HepG2 (cell line): ENCODE data around the gene SQOR. TPM values are rescaled to one million over a fixed set of nuclear protein-coding genes. Genes with fewer than 3 reads are reported as not detected.

Experiments
- ATAC-seq: fragments of 200-7000 bp; cut with Tn5 transposase; 3 replicates; pipeline ENCODE4 v1.9.1; 2020; ENCODE audit warnings: mild to moderate bottlenecking, moderate library complexity
- BruUV-seq: library from RNA; stranded (reverse); fragments of 400-500 nt; replicated peaks from 2 replicates; lab custom pipeline; 2021; lab: Mats Ljungman, UMichigan
- CTCF ChIA-PET: fragments of 300-600 bp; formaldehyde crosslinking; extraction: SDS; loops from one replicate; lab custom pipeline; 2021; ENCODE audit warnings: low total read pairs, inconsistent platforms, low intra/inter-chr PET ratio; lab: Yijun Ruan, JAX
- POLR2A ChIA-PET: fragments of 350-600 bp; sonication (Branson Sonifier 250); formaldehyde crosslinking; loops from one replicate; lab custom pipeline; 2020; ENCODE audit warnings: antibody characterized with exemption, inconsistent platforms; lab: Yijun Ruan, JAX
- DNase-seq: peaks from one replicate; pipeline ENCODE4 v3.0.0-alpha.2; 2015; ENCODE audit warnings: low spot score
- FAIRE-seq: peaks from 3 replicates; lab custom pipeline; 2011; peaks lifted over from hg19 to GRCh38; lab: Jason Lieb, UNC
- H2AFZ ChIP-seq: one replicate; pipeline ENCODE4 v1.6.1; 2011; ENCODE audit warnings: low read length, inconsistent platforms
- H3K27ac ChIP-seq: fragments of 300-600 bp; 3 replicates; pipeline ENCODE4 v1.8.0; 2011; ENCODE audit warnings: mixed run types, mild to moderate bottlenecking, mixed read lengths, low read length, inconsistent platforms; ENCODE audit not compliant: insufficient read depth; ENCODE audit errors: extremely low read length
- H3K27me3 ChIP-seq, 2 experiments: fragments of 200-600 bp in 1 of 2; 2 replicates in 1 of 2; 3 replicates in 1 of 2; pipeline versions ENCODE4 v1.6.0 to v1.8.0; 2011; ENCODE audit warnings: low read length in 2 of 2, mild to moderate bottlenecking in 2 of 2, moderate library complexity in 2 of 2, inconsistent platforms in 1 of 2; ENCODE audit not compliant: insufficient read depth in 2 of 2, control insufficient read depth in 1 of 2
- H3K36me3 ChIP-seq, 2 experiments: fragments of 200-600 bp in 1 of 2; replicated peaks in 1 of 2; 2 replicates in 1 of 2; 3 replicates in 1 of 2; pipeline versions ENCODE4 v1.5.1 to v1.8.0; 2011; ENCODE audit warnings: low read length in 2 of 2, inconsistent platforms in 1 of 2; ENCODE audit not compliant: insufficient read depth in 2 of 2, control insufficient read depth in 1 of 2
- H3K4me1 ChIP-seq: 2 replicates; pipeline ENCODE4 v1.5.1; 2012; ENCODE audit warnings: low read length, inconsistent platforms; ENCODE audit not compliant: insufficient read depth
- H3K4me2 ChIP-seq: 2 replicates; pipeline ENCODE4 v1.6.0; 2011; ENCODE audit warnings: low read depth, low read length, inconsistent platforms
- H3K4me3 ChIP-seq, 3 experiments: fragments of 200-600 bp in 1 of 3; sonication (generic), shearing (Covaris generic) in 1 of 3; replicated peaks in 1 of 3; 2 replicates each; pipeline ENCODE4 v1.5.1; 2011 to 2016; ENCODE audit warnings: low read length in 3 of 3, inconsistent platforms in 2 of 3, low read depth in 2 of 3, mild to moderate bottlenecking in 2 of 3, control low read depth in 1 of 3, mixed read lengths in 1 of 3; ENCODE audit not compliant: insufficient read depth in 1 of 3
- H3K79me2 ChIP-seq: one replicate; pipeline ENCODE4 v1.6.1; 2011; ENCODE audit warnings: low read length, inconsistent platforms; ENCODE audit not compliant: insufficient read depth
- H3K9ac ChIP-seq: 2 replicates; pipeline ENCODE4 v1.6.0; 2011; ENCODE audit warnings: mild to moderate bottlenecking, low read depth, low read length, inconsistent platforms; ENCODE audit not compliant: insufficient read depth
- H3K9me3 ChIP-seq: 2 replicates; pipeline ENCODE4 v1.5.1; 2012; ENCODE audit warnings: mild to moderate bottlenecking, low read length
- H4K20me1 ChIP-seq: 2 replicates; pipeline ENCODE4 v1.6.0; 2011; ENCODE audit warnings: inconsistent platforms, mild to moderate bottlenecking, low read length, moderate library complexity; ENCODE audit not compliant: insufficient read depth
- CREB1 ChIP-seq, 2 experiments: fragments of 450-650 bp in 1 of 2; IDR thresholded peaks; 2 replicates each; pipeline ENCODE4 v1.6.1; 2016 to 2017; ENCODE audit warnings: control low read depth in 1 of 2, mild to moderate bottlenecking in 1 of 2, missing compliant biosample characterization in 1 of 2, missing genetic modification characterization in 1 of 2
- ELF4 ChIP-seq: sonication (generic); formaldehyde crosslinking; IDR thresholded peaks from 2 replicates; pipeline ENCODE4 v1.5.0; 2020; ENCODE audit warnings: missing genetic modification reagents, mild to moderate bottlenecking, moderate library complexity, borderline replicate concordance
- FLYWCH1 ChIP-seq: sonication (generic); formaldehyde crosslinking; IDR thresholded peaks from 2 replicates; pipeline ENCODE4 v1.8.1; 2023; ENCODE audit warnings: mild to moderate bottlenecking, missing genetic modification reagents
- HMG20B ChIP-seq: conservative IDR thresholded peaks from 2 replicates; pipeline ENCODE4 v1.6.1; 2016; ENCODE audit warnings: missing genetic modification reagents, missing compliant biosample characterization
- KLF15 ChIP-seq: sonication (generic); formaldehyde crosslinking; IDR thresholded peaks from 2 replicates; pipeline ENCODE4 v1.8.1; 2023; ENCODE audit warnings: borderline replicate concordance, mild to moderate bottlenecking, inconsistent platforms, missing genetic modification reagents, mixed read lengths
- MAZ ChIP-seq, 2 experiments: sonication (generic) in 1 of 2; formaldehyde crosslinking in 1 of 2; IDR thresholded peaks; 2 replicates each; pipeline versions ENCODE4 v1.5.0 to v1.6.1; 2012 to 2020; ENCODE audit warnings: low read depth in 2 of 2, mild to moderate bottlenecking in 2 of 2, borderline replicate concordance in 1 of 2, improper control_type of control experiment in 1 of 2, low read length in 1 of 2, missing genetic modification reagents in 1 of 2, moderate library complexity in 1 of 2
- MEF2D ChIP-seq: sonication (generic); formaldehyde crosslinking; IDR thresholded peaks from 2 replicates; pipeline ENCODE4 v1.5.1; 2020; ENCODE audit warnings: mild to moderate bottlenecking, missing genetic modification reagents
- NR1H2 ChIP-seq: sonication (generic); formaldehyde crosslinking; IDR thresholded peaks from 2 replicates; pipeline ENCODE4 v1.8.1; 2022; ENCODE audit warnings: low read depth, missing genetic modification reagents, borderline replicate concordance
- SIN3B ChIP-seq: fragments of 150-350 bp; IDR thresholded peaks from 2 replicates; pipeline ENCODE4 v1.6.1; 2014; ENCODE audit warnings: low read length
- SMARCC2 ChIP-seq: fragments of 450-650 bp; IDR thresholded peaks from 2 replicates; pipeline ENCODE4 v1.6.1; 2017; ENCODE audit warnings: antibody characterized with exemption, mild to moderate bottlenecking
- SOX13 ChIP-seq, 3 experiments: fragments of 450-650 bp in 1 of 3; sonication (generic) in 1 of 3; formaldehyde crosslinking in 1 of 3; IDR thresholded peaks in 2 of 3; conservative IDR thresholded peaks in 1 of 3; 2 replicates each; pipeline versions ENCODE4 v1.5.0 to v1.6.1; 2016 to 2020; ENCODE audit warnings: antibody characterized with exemption in 1 of 3, mild to moderate bottlenecking in 1 of 3, missing compliant biosample characterization in 1 of 3, missing genetic modification reagents in 1 of 3, moderate library complexity in 1 of 3
- WIZ ChIP-seq: sonication (generic); formaldehyde crosslinking; IDR thresholded peaks from 2 replicates; pipeline ENCODE4 v1.5.1; 2020; ENCODE audit warnings: mild to moderate bottlenecking, missing genetic modification reagents
- XRCC5 ChIP-seq: fragments of 200-400 bp; formaldehyde crosslinking; optimal IDR thresholded peaks from 2 replicates; pipeline ENCODE3; 2017; ENCODE audit warnings: mild to moderate bottlenecking, low read length
- ZNF329 ChIP-seq: sonication (generic); formaldehyde crosslinking; IDR thresholded peaks from 2 replicates; pipeline ENCODE4 v1.9.0; 2021; ENCODE audit warnings: low read depth, mild to moderate bottlenecking, missing genetic modification reagents
- ZNF331 ChIP-seq: sonication (generic); formaldehyde crosslinking; IDR thresholded peaks from 2 replicates; pipeline ENCODE4 v1.4.0; 2020; ENCODE audit warnings: missing genetic modification reagents
- ZNF510 ChIP-seq: sonication (generic); formaldehyde crosslinking; IDR thresholded peaks from 2 replicates; pipeline ENCODE4 v1.4.0; 2020; ENCODE audit warnings: low read depth, mild to moderate bottlenecking, missing genetic modification reagents
- ZNF577 ChIP-seq: sonication (generic); formaldehyde crosslinking; IDR thresholded peaks from 2 replicates; pipeline ENCODE4 v1.4.0; 2020; ENCODE audit warnings: mild to moderate bottlenecking, low read depth, missing genetic modification reagents, borderline replicate concordance
- ZNF619 ChIP-seq: sonication (generic); formaldehyde crosslinking; IDR thresholded peaks from 2 replicates; pipeline ENCODE4 v1.4.0; 2020; ENCODE audit warnings: mild to moderate bottlenecking, missing genetic modification reagents
- ZNF781 ChIP-seq: sonication (generic); formaldehyde crosslinking; IDR thresholded peaks from 2 replicates; pipeline ENCODE4 v1.5.1; 2020; ENCODE audit warnings: borderline replicate concordance, mild to moderate bottlenecking, missing genetic modification reagents; ENCODE audit errors: not compliant biosample characterization
- ZNF83 ChIP-seq: sonication (generic); formaldehyde crosslinking; IDR thresholded peaks from 2 replicates; pipeline ENCODE4 v1.4.0; 2020; ENCODE audit warnings: missing genetic modification reagents, mild to moderate bottlenecking, borderline replicate concordance
- WGBS: methylation state at CpG from one replicate; pipeline ENCODE4 v1.1.6; 2017; ENCODE audit warnings: low lambda C conversion rate; 5-methylcytosine and 5-hydroxymethylcytosine counted together
- in situ Hi-C: cut with HindIII; loops from 2 replicates; pipeline ENCODE4 v1.10.0; 2017; ENCODE audit warnings: low pct_unique_long_range_greater_than_20kb; ENCODE audit not compliant: extremely low pct_ligation_motif_present
- intact Hi-C: fragments of 100-400 bp; cut with micrococcal nuclease; formaldehyde crosslinking; loops from one replicate; pipeline ENCODE4 v1.10.0; 2022; ENCODE audit not compliant: unreplicated experiment
- polyA plus RNA-seq, 8 experiments: library from polyadenylated mRNA; depleted of rRNA in 3 of 8; stranded (reverse) in 7 of 8; unstranded in 1 of 8; fragments of >200 nt; fragmentation: Illumina TruSeq in 4 of 8; extraction: Trizol in 4 of 8; gene quantifications; 2 replicates each; pipeline versions ENCODE4 v1.2.1 to v1.2.3, GENCODE V29; 2011 to 2016; ENCODE audit warnings: low read depth in 4 of 8, missing spikeins in 1 of 8, mixed read lengths in 1 of 8; ENCODE audit not compliant: insufficient read depth in 1 of 8
- total RNA-seq, 5 experiments: library from RNA; depleted of rRNA; stranded (reverse); fragments of >200 nt; fragmentation: Illumina TruSeq; extraction: Trizol; gene quantifications; 2 replicates each; pipeline ENCODE4 v1.2.3, GENCODE V29; 2016; ENCODE audit warnings: low read depth in 1 of 5

SQOR gene
- total and polyA plus RNA-seq, 2 of the 13 experiments (the other 11 are each of a cell fraction or from before 2014, with no cell fraction given), result 19.3 to 19.4 TPM

- Histone ChIP-seq H3K9me3 (no peaks in the 10 kb centered on the region), H3K4me1 (peaks cover 53% of the 10 kb centered on the region), H4K20me1 (no peaks in the 10 kb centered on the region), H3K79me2 (no peaks in the 10 kb centered on the region), H3K4me2 (peak overlapping the region; percentile 66), H3K9ac (peak overlapping the region; percentile 42; the same call in 1 of the 2 replicates), H3K4me3 (peak overlapping the region in 2 of 3 experiments; percentile 27 to 36; a peak in 2 of 6 replicates), H3K27me3 (no peaks in the 10 kb centered on the region; a peak in 1 of 5 replicates), H3K36me3 (no peaks in the 10 kb centered on the region), H3K27ac (peak overlapping the region; percentile 74), H2AFZ (no peak overlapping the region)
- intact Hi-C loops, result loop anchor here (5.0 to 10.0 kb wide), 2 partner anchors 52 to 160 kb away; partner anchors contain the start of gene BLOC1S6
- 95% methylated on average over 1 of the region's 1 CpG for WGBS
- DNase-seq (no peak), FAIRE-seq (no peak), ATAC-seq (no peak)
- TF ChIP-seq MAZ (IDR thresholded peaks at IDR 0.05; ENCODE audit: borderline replicate concordance, low read depth, low read length), result no peak
- no peak for TF ChIP-seq MAZ (CRISPR knock-in tag; IDR thresholded peaks at IDR 0.05; ENCODE audit: low read depth)
- TF ChIP-seq ZNF331 (CRISPR knock-in tag), result no peak
- TF ChIP-seq SIN3B, result no peak
- TF ChIP-seq CREB1 (IDR thresholded peaks at IDR 0.05), result no peak
- no peak for TF ChIP-seq CREB1 (CRISPR knock-in tag; IDR thresholded peaks at IDR 0.05)
- no peak for TF ChIP-seq SOX13 (IDR thresholded peaks at IDR 0.05)
- no peak for TF ChIP-seq SOX13 (CRISPR knock-in tag; conservative IDR thresholded peaks at IDR 0.05 in 1 of 2, IDR thresholded peaks at IDR 0.05 in 1 of 2)
- TF ChIP-seq ZNF329, result no peak
- TF ChIP-seq NR1H2, result no peak
- TF ChIP-seq FLYWCH1 (CRISPR knock-in tag), result no peak
- no peak for TF ChIP-seq ZNF781 (CRISPR knock-in tag)
- no peak for TF ChIP-seq MEF2D (CRISPR knock-in tag)
- TF ChIP-seq ZNF577 (CRISPR knock-in tag), result no peak
- TF ChIP-seq ZNF619 (CRISPR knock-in tag), result no peak
- TF ChIP-seq SMARCC2, result no peak
- TF ChIP-seq KLF15, result no peak
- TF ChIP-seq ZNF83, result no peak
- TF ChIP-seq WIZ (CRISPR knock-in tag), result no peak
- TF ChIP-seq ELF4, result no peak
- TF ChIP-seq HMG20B (CRISPR knock-in tag), result no peak
- no peak for TF ChIP-seq XRCC5
- no peak for TF ChIP-seq ZNF510 (CRISPR knock-in tag)
- BruUV-seq, result no TSS peak
- CTCF ChIA-PET, result no interaction called here
- in situ Hi-C loops, result no loop called here
- POLR2A ChIA-PET, result interaction anchor here (1.0 to 1.7 kb wide), 2 partner anchors 12 to 50 kb away, joined by 4 to 10 read pairs; partner anchors contain the start of gene BLOC1S6
These were observed 2.3 kb downstream of the SQOR start for GRCh38 chr15:45637141-45637540.
